WI38 (cell line): ENCODE data around the gene DNM3.
"Not testable (repeated sequence)": the region's sequence is repeated elsewhere in the genome, so short reads cannot be mapped to it uniquely, and the experiment has no call there.

ENCODE experiments used
- H3K4me3 ChIP-seq: 2 replicates; pipeline ENCODE4 v1.5.1; 2011; ENCODE audit warnings: low read depth, mild to moderate bottlenecking, control low read depth, low read length
- CTCF ChIP-seq: IDR thresholded peaks from 2 replicates; pipeline ENCODE4 v1.5.1; 2012; ENCODE audit warnings: low read depth, mild to moderate bottlenecking, control low read depth, low read length

DNM3 gene

GRCh38 chr1:172423336-172423735, 582.0 kb downstream of the DNM3 start:
- no peak overlapping the region for H3K4me3 ChIP-seq
- TF ChIP-seq CTCF, result no peak

- TF ChIP-seq CTCF, result no peak
- H3K4me3 ChIP-seq, result no peak overlapping the region
These were observed 584.0 kb downstream of the DNM3 start for GRCh38 chr1:172425339-172425738.

GRCh38 chr1:172427191-172427590, 585.9 kb downstream of the DNM3 start:
- H3K4me3 ChIP-seq, result no peak overlapping the region

GRCh38 chr1:172429331-172430127, 588.2 kb downstream of the DNM3 start:
- H3K4me3 ChIP-seq, result no peak overlapping the region
- TF ChIP-seq CTCF, result peak; percentile 29; the same call in 1 of the 2 replicates

More at GRCh38 chr1:172427191-172427590, 585.9 kb downstream of the DNM3 start:
- no peak for TF ChIP-seq CTCF

GRCh38 chr1:172430128-172430454, 588.8 kb downstream of the DNM3 start:
- TF ChIP-seq CTCF, result no peak

GRCh38 chr1:172431204-172431603, 589.9 kb downstream of the DNM3 start:
- TF ChIP-seq CTCF, result no peak
- no peak overlapping the region for H3K4me3 ChIP-seq

More at GRCh38 chr1:172430128-172430454, 588.8 kb downstream of the DNM3 start:
- no peak overlapping the region for H3K4me3 ChIP-seq

- no peak overlapping the region for H3K4me3 ChIP-seq
- TF ChIP-seq CTCF, result no peak
These were observed 590.5 kb downstream of the DNM3 start for GRCh38 chr1:172431721-172432192.

- H3K4me3 ChIP-seq, result not testable (repeated sequence)
These were observed 595.9 kb downstream of the DNM3 start for GRCh38 chr1:172437183-172437582.
